Measurements from ENCODE around the gene PIGZ. TPM values are rescaled to one million over a fixed set of nuclear protein-coding genes. Genes with fewer than 3 reads are reported as not detected.
A peak's percentile ranks its signal among the peaks of the same experiment; 100 is the strongest.

PIGZ gene
- total and polyA plus RNA-seq, 9 of the 15 experiments (the other 6 are each of a cell fraction or from before 2014, with no cell fraction given): 0.15 to 1.8 (median 0.76) TPM

DNA sequence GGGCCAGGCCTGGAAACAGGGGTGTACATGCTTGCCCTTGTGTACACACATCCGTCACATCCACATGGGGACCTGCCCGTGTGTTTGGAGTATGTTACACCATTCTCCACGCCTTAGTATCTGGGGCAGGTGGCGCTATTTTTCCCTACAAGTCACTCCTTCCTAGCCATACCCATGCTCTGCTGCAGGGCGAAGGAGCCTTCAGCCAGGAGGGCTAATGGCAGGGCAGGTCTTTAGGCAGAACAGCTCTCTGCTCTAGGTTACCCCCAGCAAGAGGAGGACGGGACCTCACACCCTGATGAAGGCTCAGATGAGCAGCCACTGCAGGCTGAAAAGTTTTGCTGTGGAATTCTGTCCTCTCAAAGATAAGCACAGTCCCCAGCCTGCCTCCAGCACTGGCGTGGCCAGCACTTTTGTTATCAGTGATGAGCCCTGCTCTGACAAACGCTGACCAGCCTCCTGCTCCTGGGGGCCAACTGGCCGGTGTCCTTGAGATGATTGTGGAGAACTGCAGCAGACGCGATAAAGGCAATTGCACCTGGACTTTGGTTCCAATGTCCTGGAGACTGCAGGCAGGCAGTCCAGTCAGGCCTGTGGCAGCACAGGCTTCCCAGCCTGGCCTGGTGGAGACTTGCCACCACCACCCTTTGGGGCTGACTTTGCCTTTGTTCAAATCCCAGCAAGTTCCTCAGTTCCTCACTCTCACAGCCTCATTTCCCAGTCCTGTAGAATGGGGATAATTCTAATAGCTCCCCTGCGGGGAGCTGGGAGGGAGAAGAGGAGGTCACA, 19.8 kb upstream of the PIGZ start (continued):
- no peak for TF ChIP-seq TFE3 (CRISPR knock-in tag; IDR thresholded peaks at IDR 0.05)
- TF ChIP-seq NR1H2 (CRISPR knock-in tag; IDR thresholded peaks at IDR 0.05): no peak
- TF ChIP-seq PHF8 (IDR thresholded peaks at IDR 0.05; ENCODE audit: borderline replicate concordance, low read length): peak; percentile 34; the same call in 1 of the 2 replicates
- 0 out of 2 replicates have a peak, but pooled peaks have one; percentile 27 for TF ChIP-seq ZNF212 (CRISPR knock-in tag; IDR thresholded peaks at IDR 0.05)
- no peak; the same call in 1 of the 2 replicates for TF ChIP-seq ZNF445 (CRISPR knock-in tag; IDR thresholded peaks at IDR 0.05; ENCODE audit: low read depth)
- TF ChIP-seq, protein P1, sequence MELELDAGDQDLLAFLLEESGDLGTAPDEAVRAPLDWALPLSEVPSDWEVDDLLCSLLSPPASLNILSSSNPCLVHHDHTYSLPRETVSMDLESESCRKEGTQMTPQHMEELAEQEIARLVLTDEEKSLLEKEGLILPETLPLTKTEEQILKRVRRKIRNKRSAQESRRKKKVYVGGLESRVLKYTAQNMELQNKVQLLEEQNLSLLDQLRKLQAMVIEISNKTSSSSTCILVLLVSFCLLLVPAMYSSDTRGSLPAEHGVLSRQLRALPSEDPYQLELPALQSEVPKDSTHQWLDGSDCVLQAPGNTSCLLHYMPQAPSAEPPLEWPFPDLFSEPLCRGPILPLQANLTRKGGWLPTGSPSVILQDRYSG (tag; conservative IDR thresholded peaks at IDR 0.05; ENCODE audit: low read depth): no peak; the same call in 1 of the 2 replicates
- TF ChIP-seq SETDB1 (IDR thresholded peaks at IDR 0.05; ENCODE audit: low read length): peak; percentile 17
- peak; percentile 68 to 87; a peak in 2 of 4 replicates for TF ChIP-seq ARNT (IDR thresholded peaks at IDR 0.05)
- TF ChIP-seq EZH2 (IDR thresholded peaks at IDR 0.05; ENCODE audit: borderline replicate concordance, low read depth, low read length): no peak
- TF ChIP-seq CBX8 (IDR thresholded peaks at IDR 0.05; ENCODE audit: borderline replicate concordance, extremely low read depth, low read depth, low read length, poor library complexity, severe bottlenecking): no peak
- 0 out of 2 replicates have a peak, but pooled peaks have one; percentile 53 for TF ChIP-seq TARDBP (IDR thresholded peaks at IDR 0.05)
- TF ChIP-seq SIX5 (IDR thresholded peaks at IDR 0.05; ENCODE audit: borderline replicate concordance in 1 of 2, insufficient read depth in 1 of 2, low read depth in 1 of 2, low read length in 2 of 2): no peak
- no peak for TF ChIP-seq ZHX1 (conservative IDR thresholded peaks at IDR 0.05; ENCODE audit: low read length)
- no peak for TF ChIP-seq ETS2 (tag; IDR thresholded peaks at IDR 0.05; ENCODE audit: borderline replicate concordance, poor library complexity, severe bottlenecking)
